Measurements from ENCODE around the gene LYRM4. TPM values are rescaled to one million over a fixed set of nuclear protein-coding genes. Genes with fewer than 3 reads are reported as not detected.
A peak's percentile ranks its signal among the peaks of the same experiment; 100 is the strongest.

LYRM4 gene
- 22.1 and 24.6 TPM in 2 replicates for total RNA-seq
- 31.0 TPM for total RNA-seq (2013)
- polyA plus RNA-seq, result 16.9 and 29.5 TPM in 2 replicates
- 9.4 and 10.5 TPM in 2 replicates for polyA minus RNA-seq

DNA sequence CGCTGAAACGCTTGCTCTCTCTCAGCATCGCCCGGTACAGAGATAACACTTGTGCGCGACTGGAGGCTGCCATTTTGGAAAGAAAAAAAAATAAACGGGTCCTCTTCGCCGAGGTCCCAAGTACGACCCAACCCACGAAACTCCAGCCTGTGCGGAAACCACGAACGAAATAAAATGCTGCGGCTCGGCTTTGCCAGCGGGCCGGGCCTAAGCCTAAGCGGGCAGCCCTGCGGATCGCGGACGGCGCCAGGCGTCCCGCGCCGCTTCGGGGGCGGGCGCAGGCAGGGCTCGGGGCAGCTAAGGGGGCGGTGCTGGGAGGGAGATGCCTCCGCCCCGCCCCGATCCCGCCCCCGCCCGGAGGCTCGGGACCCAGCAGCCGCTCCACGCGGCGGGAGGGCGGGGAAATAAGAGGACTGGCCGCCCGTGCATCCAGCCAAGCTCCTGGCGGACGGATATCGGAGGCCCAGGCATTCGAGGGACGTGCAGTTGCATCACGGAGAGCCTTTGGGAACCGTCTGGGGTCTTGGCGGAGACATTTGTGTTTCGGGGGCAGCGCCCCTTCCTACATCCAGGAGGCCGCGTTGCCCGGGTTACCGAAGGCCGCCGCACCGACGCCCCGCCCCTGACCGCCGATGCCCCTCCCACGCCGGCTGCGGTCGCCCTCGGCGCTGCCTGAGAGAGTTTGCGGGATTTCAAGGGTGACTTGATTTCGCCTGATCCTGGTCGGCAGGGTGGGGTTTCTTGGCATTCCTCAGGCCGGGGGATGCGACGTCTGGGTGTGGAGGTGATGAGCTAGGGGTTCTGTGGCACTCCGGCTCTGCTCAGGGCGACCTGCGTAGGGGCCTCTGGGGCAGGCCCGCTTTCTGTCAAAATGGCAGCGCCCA, at the start of gene LYRM4, which contains the start of gene FARS2:
Gene LYRM4 (minus strand): TSS at position 290 of the 884 bp plus-strand sequence. CDS start 217 bp downstream, at position 73.
Gene FARS2 (plus strand): TSS at position 853 of the 884 bp plus-strand sequence.
- Histone ChIP-seq H2AFZ (ENCODE audit: insufficient read depth, low read depth, low read length, poor library complexity, severe bottlenecking) (peak within 1 kb of the TSS; percentile 90), H3K27me3 (replicated peaks in 1 of 4; ENCODE audit: control extremely low read depth in 1 of 4, control insufficient read depth in 3 of 4, insufficient read depth in 4 of 4, low read length in 3 of 4) (no peaks in the 10 kb centered on the region), H3K27ac (ENCODE audit: low read length in 2 of 2) (peak within 1 kb of the TSS; percentile 96 to 97), H3K79me2 (ENCODE audit: control insufficient read depth, insufficient read depth, low read length) (peaks cover 62% of the 10 kb centered on the region), H3K9me3 (ENCODE audit: control extremely low read depth in 1 of 3, control insufficient read depth in 2 of 3, insufficient read depth in 1 of 3, low read length in 2 of 3) (no peaks in the 10 kb centered on the region), H3K4me1 (ENCODE audit: control insufficient read depth in 2 of 2, insufficient read depth in 2 of 2, low read length in 2 of 2) (peaks cover 15 to 23% of the 10 kb centered on the region in 2 donors), H3K9ac (ENCODE audit: low read length) (peak within 1 kb of the TSS; percentile 77), H3K36me3 (replicated peaks in 1 of 2; ENCODE audit: control extremely low read depth in 1 of 2, control insufficient read depth in 1 of 2, extremely low read depth in 1 of 2, insufficient read depth in 2 of 2, low read length in 1 of 2) (peaks cover 0 to 9% of the 10 kb centered on the region in 2 experiments), H4K20me1 (ENCODE audit: control insufficient read depth, insufficient read depth, low read length, poor library complexity, severe bottlenecking) (no peaks in the 10 kb centered on the region), H3K4me2 (replicated peaks; ENCODE audit: low read depth, low read length, poor library complexity, severe bottlenecking) (peak within 1 kb of the TSS; percentile 78), H3K4me3 (ENCODE audit: control extremely low read depth in 1 of 5, extremely low read depth in 1 of 5, insufficient read depth in 1 of 5, low read depth in 2 of 5, low read length in 4 of 5) (peak within 1 kb of the TSS; percentile 77 to 96 (median 93))
- CTCF ChIA-PET, result interaction anchor here (0.6 to 2.7 kb wide), 5 partner anchors 29 to 257 kb away, joined by 3 to 14 read pairs (median 4); partner anchors contain the start of gene RPP40
- WGBS (ENCODE audit: insufficient coverage), result under 1% methylated on average over 85 of the region's 85 CpGs
- H3K9me3 Mint-ChIP-seq (ENCODE audit: insufficient read depth), result no peaks in the 10 kb centered on the region
- H3K27me3 Mint-ChIP-seq, result no peaks in the 10 kb centered on the region
- intact Hi-C loops (cut with micrococcal nuclease), result loop anchor here (1.0 to 5.0 kb wide), 5 partner anchors 42 to 1124 kb away; partner anchors contain the start of gene ECI2
- H3K4me3 Mint-ChIP-seq, result peak within 1 kb of the TSS; percentile 92
- DNase-seq (peak; percentile 99), ATAC-seq (ENCODE audit: low read depth) (peak; percentile 81)
- POLR2A ChIA-PET, result interaction anchor here (0.6 to 2.4 kb wide), 7 partner anchors 14 to 459 kb away, joined by 3 to 11 read pairs (median 4); partner anchors contain the start of gene RPP40
- H3K4me1 Mint-ChIP-seq, result peaks cover 24% of the 10 kb centered on the region
- no peak for TF ChIP-seq EZH2 (IDR thresholded peaks at IDR 0.05; ENCODE audit: borderline replicate concordance, insufficient read depth, low read depth, low read length, poor library complexity, severe bottlenecking)
- no peak for TF ChIP-seq CTCF (IDR thresholded peaks at IDR 0.05)
- H3K27ac Mint-ChIP-seq, result peak within 1 kb of the TSS; percentile 99
